ENCODE measurements around the gene ENDOG. TPM values are rescaled to one million over a fixed set of nuclear protein-coding genes. Genes with fewer than 3 reads are reported as not detected.
"Not testable (repeated sequence)": the region's sequence is repeated elsewhere in the genome, so short reads cannot be mapped to it uniquely, and the experiment has no call there.

The ENDOG gene
- total RNA-seq, 1 experiment from 2014 or later, result 25.8 TPM

GRCh38 chr9:128792134-128792533 is 26.2 kb upstream of the ENDOG start (continued):
- TF ChIP-seq OVOL2 (CRISPR knock-in tag; IDR thresholded peaks at IDR 0.05; ENCODE audit: borderline replicate concordance) (no peak), ZNF138 (CRISPR knock-in tag; conservative IDR thresholded peaks at IDR 0.05) (no peak)

DNA sequence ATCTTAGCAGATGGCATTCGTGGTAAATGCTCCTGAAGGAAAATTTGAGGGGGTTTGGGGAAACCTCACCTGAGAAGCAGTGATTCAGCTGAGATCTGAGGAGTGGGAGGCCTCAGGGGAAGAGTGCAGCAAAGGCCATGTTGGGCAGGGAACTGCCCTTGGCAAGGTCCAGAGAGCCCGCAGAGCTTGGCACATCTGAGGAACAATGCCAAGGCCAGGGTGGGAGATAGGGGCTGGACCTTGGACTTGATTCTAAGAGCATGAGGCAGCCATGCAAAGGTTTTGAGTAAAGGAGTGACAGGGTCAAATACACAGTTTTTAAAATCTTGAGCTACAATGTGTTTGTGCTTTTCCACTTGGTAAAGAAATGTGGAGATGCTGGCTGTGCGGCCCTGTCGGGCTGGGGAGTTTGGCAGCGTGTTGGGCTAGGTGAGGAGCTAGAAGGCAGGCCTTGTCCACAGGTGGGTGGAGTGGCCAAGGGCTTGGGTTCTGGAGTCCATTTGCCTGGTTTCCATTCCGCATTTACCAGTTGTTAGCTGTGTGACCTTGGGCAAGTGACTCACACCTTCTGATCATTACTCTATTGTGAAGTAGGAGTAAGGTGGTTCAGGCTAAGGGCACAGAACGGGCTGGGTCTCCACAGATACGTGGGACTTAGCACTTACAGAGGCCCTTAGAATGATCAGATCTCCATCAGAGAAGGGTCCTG is 25.2 kb upstream of the ENDOG start:
- POLR2A ChIA-PET, result no interaction called here

DNA sequence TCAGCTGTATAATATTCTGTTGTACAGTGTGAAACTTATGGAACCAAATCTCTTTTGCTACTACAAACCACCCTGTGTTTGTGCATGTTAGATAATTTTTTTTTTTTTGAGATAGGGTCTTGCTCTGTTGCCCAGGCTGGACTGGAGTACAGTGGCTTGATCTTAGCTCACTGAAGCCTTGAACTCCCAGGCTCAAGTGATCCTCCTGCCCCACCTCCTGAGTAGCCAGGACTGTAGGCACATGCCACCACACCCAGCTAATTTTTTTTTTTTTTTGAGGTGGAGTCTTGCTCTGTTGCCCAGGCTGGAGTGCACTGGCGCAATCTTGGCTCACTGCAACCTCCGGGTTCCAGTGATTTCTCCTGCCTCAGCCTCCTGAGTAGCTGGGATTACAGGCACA is 23.3 kb upstream of the ENDOG start:
- DNase-seq (ENCODE audit: low spot score); H3K27ac Mint-ChIP-seq; H3K27me3 Mint-ChIP-seq (ENCODE audit: low read depth); H3K9me3 Mint-ChIP-seq; ATAC-seq; H3K4me3 Mint-ChIP-seq; CTCF ChIA-PET; H3K4me1 Mint-ChIP-seq: not testable (repeated sequence)
- peak; percentile 69; the same call in 1 of the 2 replicates for TF ChIP-seq ZNF121 (CRISPR knock-in tag; IDR thresholded peaks at IDR 0.05)
- peaks cover 14% of the 10 kb centered on the region for H3K36me3 Mint-ChIP-seq
- POLR2A ChIA-PET, result interaction anchor here (0.6 kb wide), 1 partner anchor 162 kb away, joined by 8 read pairs; no protein-coding TSS in a partner anchor

More for the DNA sequence above, 25.2 kb upstream of the ENDOG start:
- TF ChIP-seq RORB (CRISPR knock-in tag; IDR thresholded peaks at IDR 0.05), result no peak
- TF ChIP-seq CREB1 (CRISPR knock-in tag; IDR thresholded peaks at IDR 0.05), result no peak
- TF ChIP-seq CREM (CRISPR knock-in tag; IDR thresholded peaks at IDR 0.05), result no peak
- no peak for TF ChIP-seq NFYB (CRISPR knock-in tag; conservative IDR thresholded peaks at IDR 0.05; ENCODE audit: low read depth)
- TF ChIP-seq, protein P1, sequence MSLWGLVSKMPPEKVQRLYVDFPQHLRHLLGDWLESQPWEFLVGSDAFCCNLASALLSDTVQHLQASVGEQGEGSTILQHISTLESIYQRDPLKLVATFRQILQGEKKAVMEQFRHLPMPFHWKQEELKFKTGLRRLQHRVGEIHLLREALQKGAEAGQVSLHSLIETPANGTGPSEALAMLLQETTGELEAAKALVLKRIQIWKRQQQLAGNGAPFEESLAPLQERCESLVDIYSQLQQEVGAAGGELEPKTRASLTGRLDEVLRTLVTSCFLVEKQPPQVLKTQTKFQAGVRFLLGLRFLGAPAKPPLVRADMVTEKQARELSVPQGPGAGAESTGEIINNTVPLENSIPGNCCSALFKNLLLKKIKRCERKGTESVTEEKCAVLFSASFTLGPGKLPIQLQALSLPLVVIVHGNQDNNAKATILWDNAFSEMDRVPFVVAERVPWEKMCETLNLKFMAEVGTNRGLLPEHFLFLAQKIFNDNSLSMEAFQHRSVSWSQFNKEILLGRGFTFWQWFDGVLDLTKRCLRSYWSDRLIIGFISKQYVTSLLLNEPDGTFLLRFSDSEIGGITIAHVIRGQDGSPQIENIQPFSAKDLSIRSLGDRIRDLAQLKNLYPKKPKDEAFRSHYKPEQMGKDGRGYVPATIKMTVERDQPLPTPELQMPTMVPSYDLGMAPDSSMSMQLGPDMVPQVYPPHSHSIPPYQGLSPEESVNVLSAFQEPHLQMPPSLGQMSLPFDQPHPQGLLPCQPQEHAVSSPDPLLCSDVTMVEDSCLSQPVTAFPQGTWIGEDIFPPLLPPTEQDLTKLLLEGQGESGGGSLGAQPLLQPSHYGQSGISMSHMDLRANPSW (CRISPR knock-in tag; conservative IDR thresholded peaks at IDR 0.05; ENCODE audit: low read depth), result no peak
- TF ChIP-seq ZNF263 (CRISPR knock-in tag; IDR thresholded peaks at IDR 0.05; ENCODE audit: low read depth), result no peak
- TF ChIP-seq TEAD1 (CRISPR knock-in tag; IDR thresholded peaks at IDR 0.05), result no peak
- no peak for TF ChIP-seq FOXJ3 (CRISPR knock-in tag; IDR thresholded peaks at IDR 0.05; ENCODE audit: borderline replicate concordance)
- TF ChIP-seq NR2C2 (CRISPR knock-in tag; IDR thresholded peaks at IDR 0.05), result no peak
- no peak for TF ChIP-seq CBFB (CRISPR knock-in tag; IDR thresholded peaks at IDR 0.05; ENCODE audit: low read depth)
- no peak for TF ChIP-seq ZNF232 (CRISPR knock-in tag; IDR thresholded peaks at IDR 0.05)
- TF ChIP-seq, protein P2, sequence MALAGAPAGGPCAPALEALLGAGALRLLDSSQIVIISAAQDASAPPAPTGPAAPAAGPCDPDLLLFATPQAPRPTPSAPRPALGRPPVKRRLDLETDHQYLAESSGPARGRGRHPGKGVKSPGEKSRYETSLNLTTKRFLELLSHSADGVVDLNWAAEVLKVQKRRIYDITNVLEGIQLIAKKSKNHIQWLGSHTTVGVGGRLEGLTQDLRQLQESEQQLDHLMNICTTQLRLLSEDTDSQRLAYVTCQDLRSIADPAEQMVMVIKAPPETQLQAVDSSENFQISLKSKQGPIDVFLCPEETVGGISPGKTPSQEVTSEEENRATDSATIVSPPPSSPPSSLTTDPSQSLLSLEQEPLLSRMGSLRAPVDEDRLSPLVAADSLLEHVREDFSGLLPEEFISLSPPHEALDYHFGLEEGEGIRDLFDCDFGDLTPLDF (CRISPR knock-in tag; IDR thresholded peaks at IDR 0.05), result no peak
- no peak for TF ChIP-seq MYBL2 (CRISPR knock-in tag; IDR thresholded peaks at IDR 0.05)
- H3K4me3 Mint-ChIP-seq, result no peak overlapping the region
- peaks cover 2% of the 10 kb centered on the region; the same call in 1 of the 2 replicates for H3K4me1 Mint-ChIP-seq
- H3K36me3 Mint-ChIP-seq, result peaks cover 12% of the 10 kb centered on the region
- DNase-seq (ENCODE audit: low spot score) (no peak), ATAC-seq (no peak)
- H3K27me3 Mint-ChIP-seq (ENCODE audit: low read depth), result no peaks in the 10 kb centered on the region
- no peak overlapping the region for H3K27ac Mint-ChIP-seq
- CTCF ChIA-PET, result interaction anchor here (0.5 to 1.1 kb wide), 2 partner anchors 92 to 200 kb away, joined by 3 to 5 read pairs; no protein-coding TSS in a partner anchor
- no peaks in the 10 kb centered on the region for H3K9me3 Mint-ChIP-seq

DNA sequence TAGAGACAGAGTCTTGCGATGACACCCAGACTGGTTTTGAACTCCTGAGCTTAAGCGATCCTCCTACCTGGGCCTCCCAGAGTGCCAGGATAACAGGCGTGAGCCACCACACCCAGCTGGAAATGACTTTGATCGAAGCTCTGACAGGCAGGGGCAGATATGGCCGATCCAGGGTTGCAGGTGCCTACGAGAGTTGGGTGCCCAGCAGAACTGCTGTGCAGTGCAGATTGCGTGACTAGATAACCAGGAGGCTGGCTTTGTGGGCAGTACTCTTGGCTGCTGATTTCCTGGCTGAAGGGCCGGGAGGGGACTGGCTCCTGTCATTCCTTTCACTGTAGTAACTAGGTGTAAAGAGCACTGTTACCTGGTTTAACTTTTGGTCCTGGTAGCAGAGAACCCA is 19.4 kb upstream of the ENDOG start:
- H3K4me3 Mint-ChIP-seq, result no peak overlapping the region
- DNase-seq (ENCODE audit: low spot score) (no peak), ATAC-seq (no peak)
- CTCF ChIA-PET, result no interaction called here
- H3K4me1 Mint-ChIP-seq, result no peaks in the 10 kb centered on the region
- peaks cover 29% of the 10 kb centered on the region for H3K36me3 Mint-ChIP-seq
- H3K9me3 Mint-ChIP-seq, result no peaks in the 10 kb centered on the region
- no peaks in the 10 kb centered on the region for H3K27me3 Mint-ChIP-seq (ENCODE audit: low read depth)
- H3K27ac Mint-ChIP-seq, result no peak overlapping the region
- POLR2A ChIA-PET, result no interaction called here
- TF ChIP-seq HMGA2 (CRISPR knock-in tag; IDR thresholded peaks at IDR 0.05) (no peak), NFYB (CRISPR knock-in tag; conservative IDR thresholded peaks at IDR 0.05; ENCODE audit: low read depth) (no peak), PRDM15 (CRISPR knock-in tag; IDR thresholded peaks at IDR 0.05) (no peak), ZSCAN18 (CRISPR knock-in tag; IDR thresholded peaks at IDR 0.05) (no peak)

Measured in WTC11 (cell line).